Measurements from ENCODE around the gene SEC14L5.

DNA sequence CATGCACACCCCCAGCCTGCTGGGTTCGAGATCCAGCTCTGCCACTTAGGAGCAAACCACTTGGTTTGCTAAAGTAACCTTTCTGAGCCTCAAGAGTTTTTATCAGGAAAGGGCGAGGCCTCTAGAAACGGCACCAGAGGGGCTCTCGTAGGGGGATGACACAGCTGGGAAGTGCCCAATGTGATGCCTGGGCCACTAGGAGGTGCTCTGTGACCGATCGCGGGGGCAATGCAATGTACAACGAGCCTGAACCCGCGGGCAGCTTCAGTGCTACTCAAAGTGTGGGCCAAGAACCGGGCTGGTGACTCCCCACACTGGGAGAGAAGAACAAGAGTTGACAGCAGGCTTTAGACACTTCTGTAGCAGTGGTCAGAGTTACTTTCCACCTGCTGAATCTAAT, 98.2 kb downstream of the SEC14L5 start:
- TF ChIP-seq EP300 (conservative IDR thresholded peaks at IDR 0.05; ENCODE audit: poor library complexity, severe bottlenecking) (no peak), POLR2AphosphoS5 (IDR thresholded peaks at IDR 0.05) (no peak), CTCF (IDR thresholded peaks at IDR 0.05; ENCODE audit: poor library complexity, severe bottlenecking) (no peak), EZH2 (IDR thresholded peaks at IDR 0.05; ENCODE audit: borderline replicate concordance, insufficient read depth, low read length, poor library complexity, severe bottlenecking) (no peak)

Measured in neural cell (in vitro differentiated cells).